CD4-positive, alpha-beta T cell treated with Interleukin-17A for 4 hours (primary cell): ENCODE measurements around the gene PNLIPRP1.

Experiments used
- DNase-seq: peaks from one replicate; pipeline ENCODE4 v3.0.0-alpha.2; 2020; ENCODE audit warnings: mixed read lengths

Gene PNLIPRP1

DNA sequence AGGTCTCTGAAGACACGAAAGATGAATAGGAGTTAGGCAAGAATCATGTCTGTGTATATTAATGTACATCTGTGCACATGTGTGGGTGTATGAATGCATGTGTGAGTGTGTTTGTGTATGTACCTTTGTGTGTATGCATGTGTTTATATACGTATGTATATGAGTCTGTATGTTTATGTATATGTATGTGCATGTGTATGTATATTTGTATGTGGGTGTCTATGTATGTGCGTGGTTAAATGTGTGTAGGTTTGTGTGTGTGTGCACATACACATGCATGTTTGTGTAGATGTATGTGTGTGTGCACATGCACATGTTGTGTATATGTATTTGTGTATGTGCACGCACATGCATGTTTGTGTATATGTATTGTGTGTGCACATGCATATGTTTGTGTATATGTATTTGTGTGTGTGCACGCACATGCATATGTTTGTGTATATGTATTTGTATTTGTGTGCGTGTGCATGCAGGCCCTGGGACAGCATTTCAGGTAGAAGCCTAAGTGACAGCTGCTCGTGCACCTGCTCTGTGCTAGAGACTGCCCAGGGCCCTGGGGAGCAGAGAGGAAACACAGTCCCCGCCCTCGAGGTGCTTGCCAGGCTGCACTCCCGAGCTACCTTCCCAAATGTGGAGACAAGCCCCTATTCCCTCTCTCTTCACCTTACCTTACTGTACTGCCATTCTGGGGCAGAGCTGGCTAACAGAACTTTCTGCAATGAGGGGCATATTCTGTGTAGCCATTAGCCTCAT, 12.1 kb downstream of the PNLIPRP1 start:
- DNase-seq: no peak

DNA sequence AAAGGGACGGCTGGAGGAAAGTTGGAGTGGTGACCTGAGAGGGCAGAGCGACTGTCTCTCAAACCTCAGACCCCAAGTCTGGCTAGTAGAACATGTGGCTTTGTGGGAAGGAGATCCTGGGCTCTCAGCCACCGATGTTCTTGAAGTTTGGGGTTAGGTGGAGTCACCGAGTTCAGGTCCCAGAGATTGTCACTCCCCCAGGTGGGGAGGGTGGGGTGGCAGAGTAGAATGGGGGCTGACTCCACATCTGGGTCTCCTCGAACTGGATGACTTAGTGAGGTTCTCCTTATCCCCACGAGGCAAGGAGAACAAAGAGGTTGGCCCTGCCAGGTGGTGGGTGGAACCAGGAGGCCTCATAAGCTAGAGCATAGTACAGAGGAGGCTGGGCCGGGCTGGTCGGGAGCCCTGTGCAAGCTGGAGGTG, 15.3 kb downstream of the PNLIPRP1 start:
- DNase-seq: no peak

- no peak for DNase-seq
Observed at GRCh38 chr10:116607336-116607735, 16.6 kb downstream of the PNLIPRP1 start.

- DNase-seq: no peak
Observed at GRCh38 chr10:116608686-116609594, 18.2 kb downstream of the PNLIPRP1 start.

GRCh38 chr10:116610443-116611152, 19.8 kb downstream of the PNLIPRP1 start:
- no peak for DNase-seq

DNA sequence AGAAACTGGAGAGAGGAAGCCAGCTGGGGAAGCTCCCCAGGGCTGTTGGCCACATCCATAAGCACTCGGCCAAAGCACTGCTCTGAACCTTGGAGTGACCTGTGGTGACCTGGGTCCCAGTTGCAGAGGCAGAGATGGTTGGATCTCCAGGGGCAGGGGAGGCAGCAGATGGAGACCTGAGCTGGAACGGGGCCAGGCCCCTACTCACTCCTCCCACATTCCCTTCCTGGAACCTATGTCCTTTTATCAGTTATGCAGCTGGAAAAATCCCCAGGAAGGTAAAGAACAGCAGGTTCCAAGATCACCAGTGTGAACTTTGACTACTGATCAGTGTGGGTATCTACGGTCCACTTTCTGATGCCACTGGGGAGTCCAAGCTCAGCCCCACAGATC, 20.4 kb downstream of the PNLIPRP1 start:
- no peak for DNase-seq

GRCh38 chr10:116612107-116612769, 21.5 kb downstream of the PNLIPRP1 start:
- no peak for DNase-seq

DNA sequence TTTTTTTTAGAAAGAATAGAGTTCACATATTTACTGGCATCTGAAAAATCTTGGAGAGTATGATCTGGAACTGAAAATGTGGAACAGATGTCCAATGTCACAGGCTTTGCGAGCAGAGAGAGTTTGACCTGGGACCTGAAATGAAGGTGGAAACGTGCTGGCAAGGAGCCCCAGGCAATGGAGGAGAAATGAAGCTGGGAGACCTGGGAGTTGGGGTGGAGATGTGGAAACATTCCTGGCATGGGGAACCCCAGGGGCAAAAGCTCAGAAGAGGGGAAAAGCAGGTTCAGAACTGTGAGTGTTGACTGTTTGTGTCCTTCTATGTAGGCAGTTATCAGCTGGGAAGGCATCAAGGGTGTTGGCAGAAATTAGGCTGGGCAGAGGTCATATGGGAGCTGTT, 22.7 kb downstream of the PNLIPRP1 start:
- no peak for DNase-seq

- DNase-seq: no peak
Observed at GRCh38 chr10:116614796-116615195, 24.0 kb downstream of the PNLIPRP1 start.

DNA sequence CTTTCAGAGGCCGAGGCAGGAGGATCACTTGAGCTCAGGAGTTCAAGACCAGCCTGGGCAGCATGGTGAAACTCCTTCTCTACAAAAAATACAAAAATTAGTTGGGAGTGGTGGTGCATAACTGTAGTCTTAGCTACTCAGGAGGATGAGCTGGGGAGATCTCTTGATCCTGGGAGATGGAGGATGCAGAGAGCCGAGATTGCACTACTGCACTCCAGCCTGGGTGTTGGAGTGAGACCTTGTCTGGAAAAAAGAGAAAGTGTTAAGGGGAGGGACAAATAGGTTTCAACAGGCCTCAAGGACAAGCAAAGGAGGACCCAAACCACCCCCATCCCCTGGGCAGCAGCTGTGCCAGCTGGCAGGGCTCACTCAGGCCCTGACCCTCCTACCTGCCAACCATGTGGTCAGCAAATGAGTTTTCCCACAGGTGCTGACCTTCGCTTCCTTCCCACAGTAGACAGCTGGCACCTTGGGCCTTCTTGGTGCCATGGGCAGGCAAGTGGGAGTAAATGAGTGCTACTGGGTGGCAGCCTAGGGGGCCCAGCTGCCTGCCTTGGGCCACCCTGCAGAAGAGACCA, 24.5 kb downstream of the PNLIPRP1 start:
- no peak for DNase-seq

DNA sequence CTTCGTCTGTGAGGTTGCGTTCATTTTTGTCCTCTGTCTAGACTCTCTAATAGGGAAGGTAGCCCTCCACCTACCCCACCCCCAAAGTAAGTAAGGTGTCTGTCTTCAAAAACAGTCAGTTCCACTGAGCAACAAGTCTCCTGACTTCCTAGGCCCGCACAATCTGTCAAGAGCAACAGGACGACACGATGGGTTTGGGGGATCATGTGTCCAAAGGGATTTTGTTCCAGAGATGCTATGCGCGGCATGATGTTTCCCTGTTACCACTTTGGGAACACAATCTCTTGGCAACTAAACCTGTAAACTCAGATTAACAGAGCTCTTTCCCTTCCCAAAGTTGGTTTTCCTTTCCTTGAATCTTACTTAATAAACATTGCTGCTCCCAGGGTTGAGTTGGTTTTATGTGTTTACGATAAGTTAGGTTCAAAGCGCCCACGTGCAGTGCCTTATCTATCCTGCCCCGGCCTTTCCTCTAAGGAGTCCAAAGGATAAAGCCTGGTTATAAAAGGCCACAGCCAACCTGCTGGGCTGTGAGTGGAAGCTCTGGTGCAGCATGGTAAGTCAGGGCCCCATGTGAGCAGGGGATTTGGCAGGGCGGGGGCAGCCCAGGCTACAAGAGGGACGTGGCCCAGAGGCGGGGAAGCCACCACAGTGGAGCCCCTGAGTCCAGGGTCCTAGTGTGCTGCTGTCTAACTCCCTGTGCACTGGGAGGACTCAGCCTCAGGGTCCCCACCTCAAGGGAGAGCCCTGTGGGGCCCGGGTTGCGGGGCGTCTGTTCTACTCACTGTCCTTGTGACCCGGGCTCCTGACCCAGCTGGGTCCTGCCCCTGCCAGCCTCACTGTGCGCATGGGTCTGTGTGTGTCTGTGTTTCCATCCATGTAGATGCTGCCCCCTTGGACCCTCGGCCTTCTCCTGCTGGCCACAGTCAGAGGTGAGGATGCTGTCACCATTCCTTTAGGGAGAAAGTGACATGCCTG, 30.0 kb downstream of the PNLIPRP1 start, which contains the start of gene PNLIPRP2:
TSS of gene PNLIPRP2 (plus strand) at position 531 of the 978 bp plus-strand sequence.
- no peak for DNase-seq

DNA sequence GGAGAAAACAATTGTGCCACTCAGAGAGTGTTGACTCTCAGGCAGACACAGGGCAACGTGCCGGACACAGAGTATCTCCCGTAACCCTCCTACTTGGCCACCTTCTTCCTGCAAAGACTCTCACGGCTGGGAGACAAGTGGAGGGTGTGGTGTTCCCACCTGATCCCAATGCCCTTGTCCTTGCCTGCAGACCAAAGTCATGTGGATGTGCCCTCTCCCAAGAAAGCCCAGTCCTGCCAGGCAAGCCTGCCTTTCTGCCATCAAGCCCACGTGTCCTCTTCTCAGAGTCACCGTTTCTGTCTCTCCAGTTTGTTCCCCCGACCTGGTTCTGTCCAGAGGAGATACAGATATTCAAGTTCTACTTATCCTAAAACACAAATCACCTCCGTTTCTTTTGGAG, 30.7 kb downstream of the PNLIPRP1 start:
- no peak for DNase-seq

DNA sequence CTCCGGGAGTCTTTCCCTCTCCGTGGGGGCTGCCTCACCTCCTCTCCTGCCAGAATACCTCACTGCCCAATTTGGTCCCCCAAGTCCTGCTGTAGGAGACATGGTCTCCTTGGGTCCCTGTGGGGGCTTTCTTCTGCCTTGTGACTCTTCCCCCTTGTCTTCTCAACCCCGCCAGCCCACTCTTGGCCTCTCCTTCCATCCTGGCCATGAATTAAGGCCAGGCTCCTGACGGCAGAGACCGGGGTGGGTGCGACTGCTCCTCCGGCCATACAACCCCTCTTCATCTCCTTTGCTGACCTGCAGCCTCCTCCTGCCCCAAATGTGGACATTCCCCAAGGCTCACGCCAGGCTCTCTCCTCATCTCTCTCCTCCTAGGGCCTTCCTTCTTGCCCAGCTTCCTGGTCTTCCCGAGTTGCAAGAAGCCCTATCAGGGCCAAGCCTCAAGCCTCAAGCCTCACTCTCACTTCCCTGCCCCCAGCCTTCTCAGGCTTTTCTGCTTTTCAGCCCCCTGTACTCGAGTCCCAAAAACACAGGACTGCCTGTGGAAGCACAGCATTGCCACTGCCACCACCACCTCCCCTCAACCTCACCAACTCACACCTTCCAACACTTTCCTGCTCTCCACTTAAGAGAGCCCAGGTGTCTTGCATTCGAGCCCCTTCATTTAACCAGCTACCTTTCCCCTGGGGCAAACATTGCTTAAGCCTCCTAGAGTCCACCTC, 31.3 kb downstream of the PNLIPRP1 start:
- no peak for DNase-seq

GRCh38 chr10:116625845-116626244, 35.1 kb downstream of the PNLIPRP1 start:
- DNase-seq: no peak

- DNase-seq: no peak
Observed at GRCh38 chr10:116626815-116627214, 36.1 kb downstream of the PNLIPRP1 start.

- DNase-seq: no peak
Observed at GRCh38 chr10:116627386-116627933, 36.7 kb downstream of the PNLIPRP1 start.

DNA sequence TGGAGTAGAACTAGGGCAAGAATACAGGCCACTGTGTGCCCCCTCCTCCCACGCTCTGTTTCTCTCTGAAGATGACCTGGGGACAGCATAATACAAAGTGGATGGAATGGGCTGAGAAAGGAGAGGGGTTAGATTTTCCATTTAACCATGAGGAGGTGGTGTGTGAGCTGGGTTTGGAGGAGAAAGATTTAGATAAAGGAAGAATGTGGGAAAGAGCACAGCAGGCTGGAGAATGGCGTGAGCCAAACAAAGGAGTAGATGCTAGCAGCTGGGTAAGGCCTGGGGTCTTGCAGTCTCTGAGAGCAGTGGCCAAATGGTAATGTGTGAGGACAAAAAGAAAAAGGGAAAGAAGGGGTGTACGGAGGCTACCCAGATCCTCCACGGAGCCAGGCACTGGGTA, 38.6 kb downstream of the PNLIPRP1 start:
- DNase-seq: no peak

DNA sequence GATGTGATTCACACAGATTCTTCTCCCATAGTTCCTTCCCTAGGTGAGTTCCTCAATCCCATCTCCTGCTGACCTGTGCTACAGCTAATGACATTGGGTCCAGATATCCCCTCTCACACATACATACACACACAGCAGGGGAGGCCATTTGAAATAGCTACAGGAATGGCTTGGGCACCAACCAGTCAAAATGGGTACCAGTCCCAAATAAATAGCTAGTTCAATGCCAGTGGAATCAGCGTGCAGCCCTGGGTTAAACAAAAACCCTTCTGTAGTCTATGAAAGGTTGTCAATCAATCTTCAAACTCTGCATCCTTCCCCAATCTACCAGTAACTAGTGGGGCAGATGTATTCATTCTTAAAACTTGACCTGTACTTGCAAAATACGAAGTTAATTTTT, 39.3 kb downstream of the PNLIPRP1 start:
- no peak for DNase-seq

DNA sequence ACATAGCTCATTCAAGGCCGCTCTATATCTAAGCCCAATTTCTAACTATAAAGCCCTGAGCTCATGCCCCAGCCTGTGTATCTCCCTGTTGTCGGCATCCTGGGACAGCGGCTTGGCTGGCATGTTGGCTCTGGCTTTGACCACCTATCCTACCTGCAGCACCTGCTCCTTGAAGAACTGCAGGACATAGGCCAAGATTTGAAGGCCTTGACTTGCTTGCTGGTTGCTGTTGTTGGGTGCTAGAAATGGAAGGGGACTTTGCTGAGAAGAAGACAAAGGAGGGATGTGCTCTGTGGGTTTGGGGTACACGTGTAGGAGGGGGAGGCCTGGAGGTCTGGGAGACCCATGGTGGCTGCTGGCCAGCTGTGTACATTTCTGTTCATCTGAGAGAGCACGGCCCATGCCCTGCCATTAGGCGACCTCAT, 41.1 kb downstream of the PNLIPRP1 start:
- no peak for DNase-seq

- DNase-seq: no peak
Observed at GRCh38 chr10:116632596-116633215, 41.9 kb downstream of the PNLIPRP1 start.
